Body of pancreas (tissue), 4 donors: Measurements from ENCODE around the gene AGBL4. TPM values are rescaled to one million over a fixed set of nuclear protein-coding genes. Genes with fewer than 3 reads are reported as not detected.

Experiments
- ATAC-seq: fragments of 150-250 bp; one replicate; pipeline ENCODE4 v1.9.1; 2016
- DNase-seq, 4 donors: peaks; one replicate each; pipeline ENCODE4 v3.0.0-alpha.2; 2019
- H3K27ac ChIP-seq, 4 donors: fragments of 200-600 bp; sonication (generic); 1 replicate in 3 of 4; 2 replicates in 1 of 4; pipeline versions ENCODE4 v1.5.1 to v1.6.1; 2016 to 2019; ENCODE audit warnings: mild to moderate bottlenecking in 1 of 4, mixed read lengths in 1 of 4, moderate library complexity in 1 of 4
- H3K27me3 ChIP-seq, 2 donors: fragments of 200-600 bp; sonication (generic); one replicate each; pipeline ENCODE4 v1.6.0; 2016; ENCODE audit warnings: mild to moderate bottlenecking in 1 of 2
- H3K36me3 ChIP-seq, 2 donors: fragments of 200-600 bp; sonication (generic); replicated peaks in 1 of 2; 2 replicates each; pipeline ENCODE4 v1.5.1; 2016; ENCODE audit warnings: low read depth in 2 of 2; ENCODE audit not compliant: insufficient read depth in 1 of 2
- H3K4me1 ChIP-seq: fragments of 200-600 bp; sonication (generic); one replicate; pipeline ENCODE4 v1.6.0; 2016
- H3K4me3 ChIP-seq, 2 donors: fragments of 200-600 bp; sonication (generic); 1 replicate in 1 of 2; 2 replicates in 1 of 2; pipeline ENCODE4 v1.5.1; 2016 to 2019
- H3K9me3 ChIP-seq, 3 donors: fragments of 200-600 bp; sonication (generic); 1 replicate in 2 of 3; 2 replicates in 1 of 3; pipeline ENCODE4 v1.5.1; 2016
- CTCF ChIP-seq, 7 experiments: fragments of 450-650 bp in 4 of 7; fragments of 200-600 bp in 3 of 7; sonication (generic) in 3 of 7; IDR thresholded peaks; one replicate each; pipeline ENCODE4 v1.5.1; 2016 to 2019; ENCODE audit warnings: antibody characterized with exemption in 7 of 7
- POLR2A ChIP-seq, 3 donors: fragments of 450-650 bp; IDR thresholded peaks; one replicate each; pipeline ENCODE4 v1.6.1; 2016; ENCODE audit warnings: antibody characterized with exemption in 3 of 3, mild to moderate bottlenecking in 2 of 3
- WGBS, 2 donors: methylation state at CpG; one replicate each; pipeline ENCODE4 v1.1.5; 2017; 5-methylcytosine and 5-hydroxymethylcytosine counted together
- intact Hi-C: fragments of 100-400 bp; cut with DNase I; formaldehyde crosslinking; loops from one replicate; pipeline ENCODE4 v1.15.1; 2023
- total RNA-seq, 2 donors: library from RNA; depleted of rRNA; stranded (reverse); fragments of >200 nt; gene quantifications; one replicate each; pipeline ENCODE4 v1.1.0, GENCODE V29; 2016

The AGBL4 gene
- total RNA-seq, 2 donors from 2014 or later: 0.33 to 0.78 TPM

- intact Hi-C loops: no loop called here
- no peak for DNase-seq
- Histone ChIP-seq H3K9me3 (no peaks in the 10 kb centered on the region), H3K4me3 (no peak overlapping the region), H3K27ac (no peak overlapping the region), H3K36me3 (peaks cover 0 to 3% of the 10 kb centered on the region in 2 donors), H3K4me1 (no peaks in the 10 kb centered on the region), H3K27me3 (no peaks in the 10 kb centered on the region)
- WGBS, 2 donors: 71 to 78% methylated on average over 7 of the region's 7 CpGs
- ATAC-seq: no peak
- TF ChIP-seq POLR2A (IDR thresholded peaks at IDR 0.05): no peak
- TF ChIP-seq CTCF (IDR thresholded peaks at IDR 0.05): no peak
Measured at GRCh38 chr1:48760857-48761256, 1262.9 kb downstream of the AGBL4 start.

DNA sequence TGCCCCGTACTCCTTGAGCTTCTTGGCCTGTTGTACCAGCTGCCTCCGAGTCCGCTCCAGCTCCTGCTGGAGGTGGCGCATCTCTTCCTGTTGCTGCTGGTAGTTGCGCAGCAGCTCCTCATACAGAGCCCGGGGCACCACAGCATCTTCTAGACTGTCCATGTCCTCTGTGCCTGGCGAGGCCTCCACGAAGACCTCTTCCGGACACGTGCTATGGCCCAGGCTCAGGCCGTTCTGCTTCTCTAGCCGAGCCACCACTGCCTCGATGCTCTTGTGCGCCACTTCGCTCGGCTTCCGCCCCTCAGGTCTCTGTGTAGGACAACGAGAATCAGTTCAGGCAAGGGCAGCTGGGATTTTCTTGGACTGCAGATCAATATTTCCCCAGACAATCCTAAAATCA, 1264.8 kb downstream of the AGBL4 start:
- peaks cover 0 to 3% of the 10 kb centered on the region in 2 donors for H3K36me3 ChIP-seq
- ATAC-seq (no peak), DNase-seq (no peak)
- H3K9me3 ChIP-seq: no peaks in the 10 kb centered on the region
- 95 to 97% methylated on average over 18 of the region's 18 CpGs for WGBS, 2 donors
- no peaks in the 10 kb centered on the region for H3K27me3 ChIP-seq
- H3K27ac ChIP-seq: no peak overlapping the region
- intact Hi-C loops: no loop called here
- H3K4me1 ChIP-seq: no peaks in the 10 kb centered on the region
- TF ChIP-seq CTCF (IDR thresholded peaks at IDR 0.05) (no peak), POLR2A (IDR thresholded peaks at IDR 0.05) (no peak)
- no peak overlapping the region for H3K4me3 ChIP-seq

GRCh38 chr1:48757363-48757762, 1266.4 kb downstream of the AGBL4 start:
- no peak overlapping the region for H3K27ac ChIP-seq
- intact Hi-C loops: no loop called here
- no peaks in the 10 kb centered on the region for H3K27me3 ChIP-seq
- peaks cover 0 to 3% of the 10 kb centered on the region in 2 donors for H3K36me3 ChIP-seq
- H3K4me3 ChIP-seq: no peak overlapping the region
- no peaks in the 10 kb centered on the region for H3K9me3 ChIP-seq
- H3K4me1 ChIP-seq: no peaks in the 10 kb centered on the region
- TF ChIP-seq CTCF (IDR thresholded peaks at IDR 0.05) (no peak), POLR2A (IDR thresholded peaks at IDR 0.05) (no peak)
- DNase-seq (no peak), ATAC-seq (no peak)
- 94 to 97% methylated on average over 2 of the region's 2 CpGs for WGBS, 2 donors

DNA sequence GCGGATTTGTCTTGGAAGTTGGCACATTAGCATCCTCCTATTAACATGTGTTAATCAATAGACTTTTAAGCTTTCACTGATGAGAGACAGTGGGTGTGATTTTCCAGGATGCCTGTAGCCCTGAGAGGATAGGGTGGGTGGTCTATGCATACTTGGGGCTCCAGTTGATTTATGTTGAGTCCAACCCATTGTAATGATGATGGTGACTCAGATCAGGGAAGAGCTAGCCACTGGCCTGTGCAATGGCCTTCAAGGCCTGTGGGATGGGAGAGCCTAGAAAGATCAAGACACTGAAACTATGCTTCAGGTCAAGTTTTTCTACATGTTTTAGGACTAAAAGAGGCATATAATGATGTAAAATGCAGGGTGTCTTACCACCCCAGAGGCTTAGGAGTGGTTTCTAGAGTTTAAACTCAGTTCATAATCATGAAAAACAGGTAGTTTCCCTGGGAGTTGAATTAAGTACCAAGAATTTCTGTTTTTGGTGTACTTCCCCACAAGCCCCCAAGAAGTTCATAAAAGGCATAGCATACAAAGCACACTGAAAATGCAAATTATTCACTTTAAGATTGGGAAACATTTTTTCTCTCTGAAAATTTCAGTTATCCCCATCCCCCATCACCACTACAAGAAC, 1267.0 kb downstream of the AGBL4 start:
- Histone ChIP-seq H3K4me1 (no peaks in the 10 kb centered on the region), H3K36me3 (peaks cover 0 to 3% of the 10 kb centered on the region in 2 donors), H3K27ac (no peak overlapping the region), H3K9me3 (no peaks in the 10 kb centered on the region), H3K27me3 (no peaks in the 10 kb centered on the region), H3K4me3 (no peak overlapping the region)
- no peak for TF ChIP-seq POLR2A (IDR thresholded peaks at IDR 0.05)
- no peak for TF ChIP-seq CTCF (IDR thresholded peaks at IDR 0.05)
- no peak for ATAC-seq
- intact Hi-C loops: no loop called here
- 95 to 96% methylated on average over 1 of the region's 1 CpG for WGBS, 2 donors
- DNase-seq: no peak

DNA sequence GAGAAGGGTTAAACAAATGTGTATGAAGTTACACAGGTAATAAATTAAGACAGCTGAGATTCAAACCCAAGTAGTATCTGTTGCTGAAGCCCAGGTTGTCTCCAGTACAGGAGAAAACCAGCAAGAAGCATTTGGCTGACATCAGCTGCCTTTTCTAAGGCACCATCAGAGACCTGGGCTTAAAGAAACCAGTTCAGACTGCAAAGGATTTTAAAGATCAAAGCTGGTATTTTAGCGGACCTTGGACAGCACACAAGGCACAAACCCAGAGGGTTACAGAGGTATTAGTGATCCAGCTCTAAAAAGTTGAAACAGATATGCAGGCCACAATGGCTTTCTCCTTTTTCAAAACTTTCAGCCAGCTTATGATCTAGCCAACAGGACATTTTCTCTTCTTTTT, 1270.5 kb downstream of the AGBL4 start:
- WGBS, 2 donors: 80 to 81% methylated on average over 1 of the region's 1 CpG

More for the DNA sequence above, 1270.5 kb downstream of the AGBL4 start:
- Histone ChIP-seq H3K27ac (no peak overlapping the region), H3K9me3 (no peaks in the 10 kb centered on the region), H3K36me3 (peaks cover 0 to 1% of the 10 kb centered on the region in 2 donors), H3K4me3 (no peak overlapping the region), H3K4me1 (no peaks in the 10 kb centered on the region), H3K27me3 (no peaks in the 10 kb centered on the region)
- ATAC-seq: no peak
- TF ChIP-seq CTCF (IDR thresholded peaks at IDR 0.05): no peak
- TF ChIP-seq POLR2A (IDR thresholded peaks at IDR 0.05): no peak
- DNase-seq: no peak
- intact Hi-C loops: no loop called here
